ENCODE measurements around the gene RAB11FIP4.

The RAB11FIP4 gene

DNA sequence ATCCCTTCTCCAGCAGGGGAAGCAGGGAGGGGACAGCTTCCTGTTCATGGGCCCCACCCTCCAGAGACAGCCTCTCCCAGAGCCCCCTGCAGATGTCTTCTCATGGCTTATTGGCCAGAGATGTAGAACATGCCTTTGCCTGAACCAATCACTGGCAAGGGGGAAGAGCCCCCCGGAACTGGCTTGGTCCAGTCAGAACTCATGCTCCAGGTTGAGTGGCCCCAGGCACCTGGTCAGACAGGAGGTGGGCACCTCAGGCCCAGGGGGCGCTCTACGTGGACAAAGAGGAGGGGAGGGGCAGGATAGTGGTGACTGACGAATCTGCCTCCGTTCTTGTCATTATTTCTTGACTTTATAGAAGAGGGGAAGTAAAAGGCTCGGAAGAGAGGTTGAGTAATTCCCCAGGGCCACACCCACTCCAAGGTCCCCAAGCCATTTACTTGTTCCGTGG lies 23.6 kb downstream of the RAB11FIP4 start:
- TF ChIP-seq CTCF (conservative IDR thresholded peaks at IDR 0.05; ENCODE audit: control insufficient read depth, insufficient read depth, low read depth, low read length): no peak
- H3K4me3 ChIP-seq (ENCODE audit: control insufficient read depth, low read depth, low read length): no peak overlapping the region
- no peak for DNase-seq (ENCODE audit: low read depth)

DNA sequence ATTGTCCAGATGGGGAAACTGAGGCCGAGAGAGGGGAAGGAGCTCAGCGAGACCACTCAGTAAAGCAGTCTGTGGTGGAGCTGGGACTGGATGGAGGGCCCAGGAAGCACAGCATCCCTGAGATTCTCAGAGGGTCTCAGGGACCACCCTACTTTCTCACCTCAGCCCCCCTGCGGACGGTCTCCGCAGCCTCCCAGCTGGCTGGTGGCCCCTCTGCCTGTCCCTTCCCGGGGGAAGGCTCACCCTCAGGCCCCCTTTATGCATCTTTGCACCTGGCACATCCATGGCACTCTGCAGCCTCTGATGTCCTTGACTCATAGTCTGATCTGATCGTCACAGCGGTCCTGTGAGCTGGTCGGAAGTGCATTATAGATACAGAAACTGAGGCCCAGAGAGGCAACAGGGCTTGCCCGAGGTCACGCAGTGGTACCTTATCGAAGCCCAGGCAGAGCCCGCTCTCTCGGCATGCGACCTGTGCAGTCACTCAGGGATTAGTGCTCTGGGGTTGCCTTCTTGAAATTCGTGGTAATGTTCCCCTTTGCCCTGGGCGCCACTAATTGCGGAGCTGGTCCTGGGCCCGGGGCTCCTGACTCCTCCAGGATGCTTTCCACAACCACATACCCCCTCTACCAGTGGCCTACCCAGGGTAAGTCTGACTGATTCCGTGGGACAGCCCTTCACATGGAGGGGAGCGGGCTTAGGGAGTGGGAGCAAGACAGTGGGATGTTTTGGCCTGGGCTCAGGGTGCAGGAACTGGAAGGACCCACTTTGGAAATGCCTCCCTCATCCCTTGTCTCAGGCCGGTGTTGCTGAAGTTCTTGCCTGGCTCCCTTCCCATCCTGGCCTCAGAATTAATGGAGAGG lies 24.4 kb downstream of the RAB11FIP4 start:
- H3K4me3 ChIP-seq (ENCODE audit: control insufficient read depth, low read depth, low read length): no peak overlapping the region
- DNase-seq (ENCODE audit: low read depth): no peak
- TF ChIP-seq CTCF (conservative IDR thresholded peaks at IDR 0.05; ENCODE audit: control insufficient read depth, insufficient read depth, low read depth, low read length): no peak

GRCh38 chr17:31416503-31416923 lies 25.0 kb downstream of the RAB11FIP4 start:
- no peak for DNase-seq (ENCODE audit: low read depth)
- TF ChIP-seq CTCF (conservative IDR thresholded peaks at IDR 0.05; ENCODE audit: control insufficient read depth, insufficient read depth, low read depth, low read length): no peak
- no peak overlapping the region for H3K4me3 ChIP-seq (ENCODE audit: control insufficient read depth, low read depth, low read length)

GRCh38 chr17:31417051-31417792 lies 25.7 kb downstream of the RAB11FIP4 start:
- no peak overlapping the region for H3K4me3 ChIP-seq (ENCODE audit: control insufficient read depth, low read depth, low read length)
- no peak for TF ChIP-seq CTCF (conservative IDR thresholded peaks at IDR 0.05; ENCODE audit: control insufficient read depth, insufficient read depth, low read depth, low read length)
- no peak for DNase-seq (ENCODE audit: low read depth)

GRCh38 chr17:31418773-31419350 lies 27.4 kb downstream of the RAB11FIP4 start:
- no peak for DNase-seq (ENCODE audit: low read depth)
- H3K4me3 ChIP-seq (ENCODE audit: control insufficient read depth, low read depth, low read length): no peak overlapping the region
- no peak for TF ChIP-seq CTCF (conservative IDR thresholded peaks at IDR 0.05; ENCODE audit: control insufficient read depth, insufficient read depth, low read depth, low read length)

DNA sequence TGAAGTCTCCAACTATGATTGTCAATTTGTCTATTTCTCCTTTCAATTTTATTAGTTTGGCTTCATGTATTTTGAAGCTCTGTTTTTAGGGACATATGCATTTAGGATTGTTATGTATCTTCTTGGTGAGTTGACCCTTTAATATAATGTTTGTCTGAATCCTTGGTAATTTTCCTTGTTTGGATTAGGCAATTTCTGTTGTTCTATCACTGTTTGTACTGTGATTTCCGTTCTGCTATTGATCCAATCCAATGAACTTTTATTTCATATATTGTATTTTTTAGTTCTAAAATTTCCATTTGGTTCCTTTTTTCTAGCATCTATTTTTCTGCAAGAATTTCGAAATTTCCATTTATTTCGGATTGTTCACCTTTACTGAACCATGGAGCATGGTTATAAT lies 31.0 kb downstream of the RAB11FIP4 start:
- no peak for DNase-seq (ENCODE audit: low read depth)
- H3K4me3 ChIP-seq (ENCODE audit: control insufficient read depth, low read depth, low read length): no peak overlapping the region
- TF ChIP-seq CTCF (conservative IDR thresholded peaks at IDR 0.05; ENCODE audit: control insufficient read depth, insufficient read depth, low read depth, low read length): no peak

Data from fibroblast of mammary gland (primary cell).